B cell (primary cell): ENCODE measurements around the gene SELENOS. TPM values are rescaled to one million over a fixed set of nuclear protein-coding genes. Genes with fewer than 3 reads are reported as not detected.

ENCODE experiments used
- ATAC-seq: fragments of 200-7000 bp; cut with Tn5 transposase; one replicate; pipeline ENCODE4 v1.10.0; 2021; ENCODE audit warnings: low read depth, mild to moderate bottlenecking, moderate number of reproducible peaks, moderate library complexity
- CTCF ChIA-PET: fragments of 350-600 bp; sonication (Branson Sonifier 250); formaldehyde crosslinking; loops from one replicate; lab custom pipeline; 2021; ENCODE audit warnings: antibody characterized with exemption, inconsistent platforms; lab: Charles Lee
- POLR2A ChIA-PET: fragments of 350-600 bp; sonication (Branson Sonifier 250); formaldehyde crosslinking; loops from one replicate; lab custom pipeline; 2021; ENCODE audit warnings: antibody characterized with exemption; lab: Charles Lee
- DNase-seq: peaks from one replicate; pipeline ENCODE4 v3.0.0; 2013
- H2AFZ ChIP-seq: 2 replicates; pipeline ENCODE4 v1.6.1; 2012; ENCODE audit warnings: mild to moderate bottlenecking, low read depth, low read length; ENCODE audit not compliant: insufficient read depth, poor library complexity, severe bottlenecking
- H3K27ac ChIP-seq, 2 donors: 1 replicate in 1 of 2; 2 replicates in 1 of 2; pipeline ENCODE4 v1.5.1; 2012 to 2013; ENCODE audit warnings: low read length in 2 of 2, mild to moderate bottlenecking in 2 of 2, moderate library complexity in 1 of 2
- H3K27me3 ChIP-seq, 4 experiments: fragments of 200-600 bp in 1 of 4; sonication (generic) in 1 of 4; replicated peaks in 1 of 4; 1 replicate in 2 of 4; 2 replicates in 2 of 4; pipeline versions ENCODE4 v1.6.1 to v1.7.0; 2013 to 2016; ENCODE audit warnings: low read length in 3 of 4, mild to moderate bottlenecking in 2 of 4, mixed read lengths in 1 of 4, moderate library complexity in 1 of 4; ENCODE audit not compliant: insufficient read depth in 4 of 4, control insufficient read depth in 3 of 4; ENCODE audit errors: control extremely low read depth in 1 of 4
- H3K36me3 ChIP-seq, 2 experiments: replicated peaks in 1 of 2; 1 replicate in 1 of 2; 2 replicates in 1 of 2; pipeline versions ENCODE4 v1.6.1 to v1.7.1; 2013; ENCODE audit warnings: low read length in 1 of 2; ENCODE audit not compliant: insufficient read depth in 2 of 2, control insufficient read depth in 1 of 2; ENCODE audit errors: control extremely low read depth in 1 of 2, extremely low read depth in 1 of 2
- H3K4me1 ChIP-seq, 2 donors: fragments of 200-600 bp in 1 of 2; sonication (generic) in 1 of 2; 1 replicate in 1 of 2; 2 replicates in 1 of 2; pipeline versions ENCODE4 v1.5.1 to v1.6.1; 2013 to 2017; ENCODE audit warnings: low read length in 2 of 2; ENCODE audit not compliant: control insufficient read depth in 2 of 2, insufficient read depth in 2 of 2
- H3K4me2 ChIP-seq: replicated peaks from 2 replicates; pipeline ENCODE3; 2012; ENCODE audit warnings: mild to moderate bottlenecking, low read depth, low read length; ENCODE audit not compliant: poor library complexity, severe bottlenecking
- H3K4me3 ChIP-seq, 5 experiments: fragments of 200-600 bp in 1 of 5; sonication (generic) in 1 of 5; 1 replicate in 3 of 5; 2 replicates in 2 of 5; pipeline versions ENCODE4 v1.5.1 to v1.7.0; 2011 to 2016; ENCODE audit warnings: low read length in 4 of 5, mild to moderate bottlenecking in 4 of 5, low read depth in 2 of 5, control low read depth in 1 of 5, moderate library complexity in 1 of 5; ENCODE audit not compliant: insufficient read depth in 1 of 5; ENCODE audit errors: control extremely low read depth in 1 of 5, extremely low read depth in 1 of 5
- H3K79me2 ChIP-seq: fragments of 200-600 bp; sonication (generic); one replicate; pipeline ENCODE4 v1.6.0; 2016; ENCODE audit warnings: low read length; ENCODE audit not compliant: control insufficient read depth, insufficient read depth
- H3K9ac ChIP-seq: fragments of 200-600 bp; sonication (generic); 2 replicates; pipeline ENCODE4 v1.6.1; 2017; ENCODE audit warnings: mild to moderate bottlenecking, low read length, moderate library complexity
- H3K9me3 ChIP-seq, 3 donors: one replicate each; pipeline versions ENCODE4 v1.6.1 to v1.7.1; 2013; ENCODE audit warnings: low read length in 2 of 3; ENCODE audit not compliant: control insufficient read depth in 2 of 3, insufficient read depth in 1 of 3; ENCODE audit errors: control extremely low read depth in 1 of 3
- H4K20me1 ChIP-seq: 2 replicates; pipeline ENCODE4 v1.6.0; 2012; ENCODE audit warnings: mild to moderate bottlenecking, low read length; ENCODE audit not compliant: insufficient read depth, control insufficient read depth, poor library complexity, severe bottlenecking
- H3K27ac Mint-ChIP-seq: one replicate; pipeline ENCODE4 v1.8.0; 2021; ENCODE audit warnings: mixed read lengths
- H3K27me3 Mint-ChIP-seq: one replicate; pipeline ENCODE4 v1.8.0; 2021; ENCODE audit warnings: mixed read lengths
- H3K4me1 Mint-ChIP-seq: one replicate; pipeline ENCODE4 v1.8.0; 2021; ENCODE audit warnings: mixed read lengths
- H3K4me3 Mint-ChIP-seq: one replicate; pipeline ENCODE4 v1.8.0; 2021; ENCODE audit warnings: mixed read lengths
- H3K9me3 Mint-ChIP-seq: one replicate; pipeline ENCODE4 v1.8.0; 2022; ENCODE audit warnings: mixed read lengths; ENCODE audit not compliant: insufficient read depth
- EZH2 ChIP-seq: IDR thresholded peaks from 2 replicates; pipeline ENCODE4 v1.6.1; 2012; ENCODE audit warnings: borderline replicate concordance, low read depth, mild to moderate bottlenecking, moderate library complexity, low read length; ENCODE audit not compliant: insufficient read depth, poor library complexity, severe bottlenecking
- WGBS: methylation state at CpG from one replicate; pipeline ENCODE4 v1.1.5; 2013; ENCODE audit warnings: missing lambda C conversion rate; ENCODE audit not compliant: insufficient coverage; 5-methylcytosine and 5-hydroxymethylcytosine counted together
- intact Hi-C: fragments of 100-400 bp; cut with micrococcal nuclease; formaldehyde crosslinking; loops from one replicate; pipeline ENCODE4 v1.10.0; 2022
- polyA plus RNA-seq: library from polyadenylated mRNA; depleted of rRNA; stranded (reverse); fragments of >200 nt; gene quantifications from 2 replicates; pipeline ENCODE4 v1.2.3, GENCODE V29; 2012
- total RNA-seq, 2 donors: library from RNA; stranded (reverse); fragments of 120-200 nt in 1 of 2; gene quantifications; 1 replicate in 1 of 2; 2 replicates in 1 of 2; pipeline versions ENCODE4 v1.2.3 to v1.2.4, GENCODE V29; 2013 to 2022
- TF ChIP-seq, protein P1 (sequence below): fragments of 200-600 bp; IDR thresholded peaks from one replicate; pipeline ENCODE4 v1.8.0; 2022; ENCODE audit warnings: antibody characterized with exemption, mild to moderate bottlenecking

The SELENOS gene
- total and polyA plus RNA-seq, 2 donors (not counting 1 experiment from before 2014, with no cell fraction given): 14.2 to 26.8 TPM

DNA sequence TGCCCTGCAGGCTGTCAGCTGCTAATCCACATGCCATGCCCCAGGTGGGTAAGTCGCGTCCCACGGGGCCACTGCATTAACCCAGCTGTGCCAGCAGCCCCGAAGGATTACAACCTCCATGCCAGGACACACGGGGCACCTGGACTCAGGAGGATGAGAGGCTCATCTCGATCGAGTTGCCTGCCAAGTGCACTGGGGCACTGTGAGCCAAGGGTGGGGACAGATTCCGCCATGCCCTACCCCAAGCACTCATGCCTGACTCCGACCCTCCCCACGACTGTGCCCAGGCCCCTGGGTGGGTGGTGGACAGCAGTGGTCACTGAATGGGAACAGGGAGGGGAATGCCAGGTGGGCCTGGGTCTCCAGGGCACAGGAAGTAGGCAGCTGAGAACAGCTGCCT lies 38.5 kb upstream of the SELENOS start:
- H3K27ac Mint-ChIP-seq: no peak overlapping the region
- TF ChIP-seq, protein P1, sequence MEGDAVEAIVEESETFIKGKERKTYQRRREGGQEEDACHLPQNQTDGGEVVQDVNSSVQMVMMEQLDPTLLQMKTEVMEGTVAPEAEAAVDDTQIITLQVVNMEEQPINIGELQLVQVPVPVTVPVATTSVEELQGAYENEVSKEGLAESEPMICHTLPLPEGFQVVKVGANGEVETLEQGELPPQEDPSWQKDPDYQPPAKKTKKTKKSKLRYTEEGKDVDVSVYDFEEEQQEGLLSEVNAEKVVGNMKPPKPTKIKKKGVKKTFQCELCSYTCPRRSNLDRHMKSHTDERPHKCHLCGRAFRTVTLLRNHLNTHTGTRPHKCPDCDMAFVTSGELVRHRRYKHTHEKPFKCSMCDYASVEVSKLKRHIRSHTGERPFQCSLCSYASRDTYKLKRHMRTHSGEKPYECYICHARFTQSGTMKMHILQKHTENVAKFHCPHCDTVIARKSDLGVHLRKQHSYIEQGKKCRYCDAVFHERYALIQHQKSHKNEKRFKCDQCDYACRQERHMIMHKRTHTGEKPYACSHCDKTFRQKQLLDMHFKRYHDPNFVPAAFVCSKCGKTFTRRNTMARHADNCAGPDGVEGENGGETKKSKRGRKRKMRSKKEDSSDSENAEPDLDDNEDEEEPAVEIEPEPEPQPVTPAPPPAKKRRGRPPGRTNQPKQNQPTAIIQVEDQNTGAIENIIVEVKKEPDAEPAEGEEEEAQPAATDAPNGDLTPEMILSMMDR: no peak
- no peak for TF ChIP-seq EZH2
- intact Hi-C loops: no loop called here
- peaks cover 6% of the 10 kb centered on the region for H3K4me1 Mint-ChIP-seq
- H3K4me1 ChIP-seq: peaks cover 4 to 5% of the 10 kb centered on the region in 2 donors
- peaks cover 33% of the 10 kb centered on the region for H3K27me3 Mint-ChIP-seq
- H3K9me3 Mint-ChIP-seq: no peaks in the 10 kb centered on the region
- no peak overlapping the region for H3K4me3 ChIP-seq
- no peak overlapping the region for H3K9ac ChIP-seq
- ChIA-PET POLR2A (no interaction called here), CTCF (interaction anchor here (1.2 kb wide), 1 partner anchor 12 kb away, joined by 3 read pairs; no protein-coding TSS in a partner anchor)
- ATAC-seq (no peak), DNase-seq (no peak)
- no peaks in the 10 kb centered on the region for H3K36me3 ChIP-seq
- no peak overlapping the region for H3K4me3 Mint-ChIP-seq
- H3K4me2 ChIP-seq: no peak overlapping the region
- peaks cover 0 to 24% (median 6%) of the 10 kb centered on the region in 4 experiments for H3K27me3 ChIP-seq
- peaks cover 0 to 8% (median 0%) of the 10 kb centered on the region in 3 donors for H3K9me3 ChIP-seq
- WGBS: 83% methylated on average over 9 of the region's 10 CpGs
- no peaks in the 10 kb centered on the region for H4K20me1 ChIP-seq
- H3K79me2 ChIP-seq: no peaks in the 10 kb centered on the region
- H2AFZ ChIP-seq: no peak overlapping the region
- H3K27ac ChIP-seq: no peak overlapping the region

DNA sequence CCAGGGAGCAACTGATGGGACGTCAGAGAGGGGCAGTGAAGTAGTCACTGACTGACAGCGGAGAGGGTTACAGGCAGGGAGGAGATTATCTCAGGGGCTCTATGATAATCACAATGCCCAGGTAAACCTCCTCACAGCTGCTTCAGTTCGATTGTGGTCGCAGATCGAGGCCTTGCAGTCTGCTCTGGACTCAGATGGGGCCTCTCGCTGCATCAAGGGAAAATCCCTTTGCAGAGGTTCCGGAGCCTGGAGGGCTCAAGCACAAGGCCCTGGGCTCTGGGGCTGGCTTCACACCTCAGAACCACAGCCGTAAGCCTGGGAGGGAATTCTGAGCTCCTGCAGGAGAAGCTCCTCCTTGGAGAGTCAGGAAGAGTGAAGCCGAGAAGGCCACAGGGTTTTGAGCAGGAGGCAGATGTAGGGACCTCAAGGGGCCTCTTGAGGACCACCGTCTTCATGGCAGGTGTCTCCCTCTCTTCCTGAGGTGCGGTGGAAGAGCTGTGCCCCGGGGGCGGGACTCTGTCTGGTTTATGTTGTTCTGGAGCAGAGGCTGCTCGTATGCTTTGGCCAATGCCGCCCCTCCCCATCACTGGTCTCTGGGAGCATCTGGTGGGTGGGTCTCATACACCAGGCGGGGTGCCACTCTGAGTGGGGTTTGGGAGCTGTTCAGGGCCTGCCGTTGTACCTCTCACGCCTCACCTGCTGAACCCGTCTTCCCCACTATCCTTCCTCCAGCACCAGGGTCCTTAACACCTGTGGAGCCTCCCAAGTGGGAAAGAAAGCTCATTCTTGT lies 37.2 kb upstream of the SELENOS start:
- no peaks in the 10 kb centered on the region for H3K36me3 ChIP-seq
- ChIA-PET POLR2A (no interaction called here), CTCF (interaction anchor here (1.1 to 1.2 kb wide), 2 partner anchors 11 to 326 kb away, joined by 3 read pairs; no protein-coding TSS in a partner anchor)
- peaks cover 0 to 4% (median 0%) of the 10 kb centered on the region in 3 donors for H3K9me3 ChIP-seq
- H3K4me1 ChIP-seq: no peaks in the 10 kb centered on the region
- H3K4me2 ChIP-seq: no peak overlapping the region
- H3K4me3 Mint-ChIP-seq: no peak overlapping the region
- peaks cover 24% of the 10 kb centered on the region for H3K27me3 Mint-ChIP-seq
- H3K4me1 Mint-ChIP-seq: no peaks in the 10 kb centered on the region
- ATAC-seq (no peak), DNase-seq (no peak)
- no peaks in the 10 kb centered on the region for H4K20me1 ChIP-seq
- intact Hi-C loops: no loop called here
- no peak overlapping the region for H3K27ac ChIP-seq
- WGBS: 82% methylated on average over 13 of the region's 19 CpGs
- H3K9ac ChIP-seq: no peak overlapping the region
- no peak overlapping the region for H3K27ac Mint-ChIP-seq
- peaks cover 0 to 14% (median 3%) of the 10 kb centered on the region in 4 experiments for H3K27me3 ChIP-seq
- no peaks in the 10 kb centered on the region for H3K79me2 ChIP-seq
- TF ChIP-seq, protein P1: no peak
- no peak for TF ChIP-seq EZH2
- H2AFZ ChIP-seq: no peak overlapping the region
- no peaks in the 10 kb centered on the region for H3K9me3 Mint-ChIP-seq
- H3K4me3 ChIP-seq: no peak overlapping the region
